GM18867 (cell line): ENCODE results near the gene COL1A1.

Source experiments
- ATAC-seq: cut with Tn5 transposase; IDR thresholded peaks from one replicate; pipeline ENCODE4 v1.9.1; 2021; ENCODE audit warnings: mild to moderate bottlenecking, moderate library complexity; ENCODE audit not compliant: unreplicated experiment

COL1A1 gene

DNA sequence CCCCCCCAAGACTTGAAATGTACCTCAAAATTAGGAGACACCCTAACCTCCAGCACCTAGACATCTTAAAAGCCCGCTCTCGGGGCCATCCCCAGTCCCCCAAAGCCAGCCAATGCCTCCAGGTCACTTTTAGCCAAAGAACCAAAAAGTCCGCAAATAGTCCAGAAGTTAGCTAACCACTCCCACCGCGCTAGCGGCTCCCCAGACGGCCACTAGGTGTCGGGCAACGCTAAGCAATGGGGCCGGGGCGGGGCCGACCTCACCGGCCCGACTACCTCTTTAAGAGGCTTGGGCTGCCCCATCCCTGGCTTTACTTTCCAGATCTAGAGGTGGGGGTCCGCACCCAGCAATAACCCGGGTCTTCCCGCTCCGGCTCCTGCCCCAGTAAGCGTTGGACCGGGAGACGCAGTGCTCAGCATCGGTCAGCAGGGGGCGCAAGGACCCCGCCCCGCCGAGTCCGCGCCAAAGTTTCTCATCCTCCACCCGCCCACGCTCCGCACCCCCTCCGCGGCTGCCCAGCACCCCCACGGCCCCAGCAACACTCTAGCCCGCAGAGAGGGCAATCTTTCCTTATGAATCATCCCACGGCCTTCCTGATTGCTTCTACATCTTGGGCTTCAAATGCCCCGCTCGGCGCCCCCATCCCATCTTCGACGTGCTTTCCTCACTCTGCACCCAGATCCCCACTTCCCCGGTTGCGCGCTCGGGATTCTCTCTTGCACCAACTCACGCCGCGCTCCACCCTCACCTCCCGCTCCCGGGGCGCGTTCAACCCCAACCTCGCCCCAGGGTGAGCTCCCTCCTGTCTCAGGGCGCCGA is 765 bp downstream of the COL1A1 start:
- ATAC-seq, result peak; percentile 54

GRCh38 chr17:50199803-50200456 is 1.5 kb downstream of the COL1A1 start:
- ATAC-seq, result peak; percentile 51

GRCh38 chr17:50199211-50199802 is 2.1 kb downstream of the COL1A1 start:
- ATAC-seq, result no peak

DNA sequence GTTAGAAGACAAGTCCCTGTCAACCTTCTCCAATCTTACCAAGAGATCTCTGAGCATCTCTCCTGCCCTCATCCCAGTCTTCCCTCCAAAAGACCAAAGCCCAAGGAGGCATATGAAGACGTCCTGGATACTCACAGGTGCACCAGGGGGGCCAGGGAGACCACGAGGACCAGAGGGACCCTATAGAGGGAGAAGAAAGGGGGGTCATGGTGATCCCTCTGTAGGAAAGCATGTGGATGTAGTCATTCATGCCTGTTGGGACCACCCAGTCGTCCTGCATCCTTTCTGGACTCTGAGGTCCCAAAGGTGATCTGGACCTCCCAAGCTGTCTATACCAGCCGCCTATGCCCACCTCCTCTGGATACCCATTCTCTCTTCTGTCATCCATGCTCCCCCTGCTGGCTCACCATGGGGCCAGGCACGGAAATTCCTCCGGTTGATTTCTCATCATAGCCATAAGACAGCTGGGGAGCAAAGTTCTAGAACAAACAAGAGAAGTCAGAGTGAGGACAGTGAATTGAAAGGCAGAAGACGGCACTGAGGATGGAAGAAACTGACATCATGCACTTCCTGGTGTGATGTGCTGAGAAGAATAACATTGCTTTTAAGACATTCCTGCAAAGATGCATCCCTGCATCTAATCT is 3.3 kb downstream of the COL1A1 start:
- ATAC-seq, result no peak

GRCh38 chr17:50196826-50197225 is 4.6 kb downstream of the COL1A1 start:
- no peak for ATAC-seq

DNA sequence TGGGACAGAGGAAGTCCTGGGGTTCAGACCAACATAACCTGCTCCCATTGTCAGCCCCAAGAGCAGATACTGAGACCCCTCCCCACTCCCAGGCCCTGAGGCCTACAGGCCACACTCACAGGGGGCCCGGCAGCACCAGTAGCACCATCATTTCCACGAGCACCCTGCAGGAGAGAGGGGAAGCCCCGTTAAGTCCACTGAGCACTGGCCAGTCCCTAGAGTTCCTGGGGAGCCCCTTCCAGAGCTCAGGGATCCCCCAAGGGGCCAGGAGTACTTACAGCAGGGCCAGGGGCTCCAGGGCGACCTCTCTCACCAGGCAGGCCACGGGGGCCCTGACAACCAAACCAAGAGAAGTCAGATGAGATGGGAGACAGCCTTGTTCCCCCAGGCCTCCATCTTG is 5.4 kb downstream of the COL1A1 start:
- ATAC-seq, result no peak

GRCh38 chr17:50194934-50195865 is 6.2 kb downstream of the COL1A1 start:
- no peak for ATAC-seq

- ATAC-seq, result no peak
Measured at GRCh38 chr17:50194140-50194933, 7.1 kb downstream of the COL1A1 start.

- no peak for ATAC-seq
Measured at GRCh38 chr17:50192618-50193291, 8.7 kb downstream of the COL1A1 start.

- ATAC-seq, result no peak
Measured at GRCh38 chr17:50192144-50192617, 9.2 kb downstream of the COL1A1 start.

DNA sequence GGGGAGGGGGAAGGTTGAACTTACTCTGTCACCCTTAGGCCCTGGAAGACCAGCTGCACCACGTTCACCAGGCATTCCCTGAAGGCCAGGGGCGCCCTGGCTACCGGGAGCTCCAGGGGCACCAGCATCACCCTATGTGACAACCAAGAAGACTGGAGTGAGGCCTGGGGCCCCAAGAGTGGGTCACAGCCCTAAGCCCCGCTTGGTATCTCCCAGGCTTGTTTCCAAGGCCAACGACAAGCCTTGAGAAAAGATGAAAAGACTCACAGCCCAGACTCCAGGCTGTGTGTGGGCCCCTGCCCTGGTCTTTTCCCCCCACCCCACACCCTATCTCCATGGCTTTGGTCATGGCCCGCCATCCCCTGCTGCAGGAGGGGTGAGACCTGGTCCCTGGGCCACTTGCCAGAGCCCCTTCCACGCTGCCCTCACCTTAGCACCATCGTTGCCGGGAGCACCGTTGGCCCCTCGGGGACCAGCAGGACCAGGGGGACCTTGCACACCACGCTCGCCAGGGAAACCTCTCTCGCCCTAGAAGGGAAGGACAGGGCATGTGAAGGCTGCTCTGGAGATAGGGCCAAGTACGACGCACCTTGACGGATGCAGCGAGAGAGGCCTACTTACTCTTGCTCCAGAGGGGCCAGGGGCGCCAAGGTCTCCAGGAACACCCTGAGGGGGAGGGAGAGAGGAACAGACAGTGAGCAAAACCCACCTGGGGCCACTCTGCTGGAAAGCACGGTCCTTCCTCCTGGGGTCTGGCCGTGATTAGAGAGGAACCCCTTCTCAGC is 9.9 kb downstream of the COL1A1 start:
- no peak for ATAC-seq

DNA sequence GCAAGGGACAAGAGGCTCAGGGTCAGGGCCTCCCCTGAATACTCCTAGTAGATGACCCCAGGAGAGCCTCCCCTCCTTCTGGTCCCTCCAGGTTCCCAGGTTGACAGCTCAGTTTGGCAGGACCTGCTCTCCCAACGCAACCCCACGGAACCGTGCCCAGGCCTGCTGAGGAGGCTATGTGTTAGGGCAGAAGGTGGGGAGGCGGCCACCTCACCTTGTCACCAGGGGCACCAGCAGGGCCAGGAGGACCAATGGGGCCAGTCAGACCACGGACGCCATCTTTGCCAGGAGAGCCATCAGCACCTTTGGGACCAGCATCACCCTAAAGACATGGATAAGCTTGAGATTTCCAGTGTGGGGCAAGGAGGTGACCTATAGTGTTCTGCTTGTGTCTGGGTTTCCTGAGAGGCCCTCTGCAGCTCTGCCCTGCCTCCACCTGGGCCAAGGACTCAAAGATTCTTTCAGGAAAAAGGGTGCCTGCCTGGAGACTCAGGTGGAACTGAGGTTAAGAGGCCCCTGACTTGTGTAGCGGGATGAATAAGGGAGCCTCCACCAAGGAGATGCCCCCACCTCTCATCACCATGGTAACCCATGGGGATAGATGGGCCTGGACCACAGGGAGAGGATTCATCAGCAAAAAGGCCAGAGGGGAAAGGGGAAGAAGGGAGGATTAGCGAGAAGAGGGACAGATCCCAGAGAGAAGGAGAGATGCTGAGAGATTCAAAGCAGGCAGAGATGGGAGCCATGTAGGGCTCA is 10.7 kb downstream of the COL1A1 start:
- no peak for ATAC-seq

- ATAC-seq, result no peak
Measured at GRCh38 chr17:50190293-50190602, 11.2 kb downstream of the COL1A1 start.

GRCh38 chr17:50189550-50190292 is 11.7 kb downstream of the COL1A1 start:
- ATAC-seq, result no peak

- ATAC-seq, result no peak
Measured at GRCh38 chr17:50188921-50189549, 12.4 kb downstream of the COL1A1 start.

- ATAC-seq, result no peak
Measured at GRCh38 chr17:50188531-50188920, 12.9 kb downstream of the COL1A1 start.
